Tibial artery (tissue), 4 donors: ENCODE data around the gene RIN3.
A peak's percentile ranks its signal among the peaks of the same experiment; 100 is the strongest.

ENCODE experiments used
- DNase-seq, 2 donors: peaks; one replicate each; pipeline ENCODE4 v3.0.0-alpha.2; 2019
- H3K27ac ChIP-seq, 2 donors: fragments of 200-600 bp; sonication (generic) in 1 of 2; 1 replicate in 1 of 2; 2 replicates in 1 of 2; pipeline ENCODE4 v1.5.1; 2018 to 2019; ENCODE audit warnings: mild to moderate bottlenecking in 1 of 2
- H3K27me3 ChIP-seq, 2 donors: fragments of 200-600 bp; sonication (generic) in 1 of 2; one replicate each; pipeline versions ENCODE4 v1.5.1 to v1.6.0; 2016 to 2019
- H3K36me3 ChIP-seq, 3 donors: fragments of 200-600 bp; sonication (generic) in 2 of 3; one replicate each; pipeline ENCODE4 v1.5.1; 2016 to 2019; ENCODE audit warnings: mild to moderate bottlenecking in 2 of 3
- H3K4me1 ChIP-seq, 4 donors: fragments of 200-600 bp; sonication (generic) in 2 of 4; 1 replicate in 3 of 4; 2 replicates in 1 of 4; pipeline ENCODE4 v1.5.1; 2016 to 2019
- H3K4me3 ChIP-seq, 2 donors: fragments of 200-600 bp; sonication (generic) in 1 of 2; 1 replicate in 1 of 2; 2 replicates in 1 of 2; pipeline ENCODE4 v1.5.1; 2018 to 2019; ENCODE audit warnings: mild to moderate bottlenecking in 2 of 2
- H3K9me3 ChIP-seq, 3 donors: fragments of 200-600 bp; sonication (generic) in 1 of 3; one replicate each; pipeline ENCODE4 v1.5.1; 2016 to 2019
- CTCF ChIP-seq, 2 experiments: fragments of 200-600 bp in 1 of 2; fragments of 450-650 bp in 1 of 2; IDR thresholded peaks; one replicate each; pipeline ENCODE4 v1.5.1; 2017 to 2019; ENCODE audit warnings: antibody characterized with exemption in 2 of 2, mild to moderate bottlenecking in 1 of 2, moderate library complexity in 1 of 2
- intact Hi-C: fragments of 100-400 bp; cut with DNase I; formaldehyde crosslinking; loops from one replicate; pipeline ENCODE4 v1.15.0; 2023; ENCODE audit warnings: low total_unique reads

RIN3 gene

DNA sequence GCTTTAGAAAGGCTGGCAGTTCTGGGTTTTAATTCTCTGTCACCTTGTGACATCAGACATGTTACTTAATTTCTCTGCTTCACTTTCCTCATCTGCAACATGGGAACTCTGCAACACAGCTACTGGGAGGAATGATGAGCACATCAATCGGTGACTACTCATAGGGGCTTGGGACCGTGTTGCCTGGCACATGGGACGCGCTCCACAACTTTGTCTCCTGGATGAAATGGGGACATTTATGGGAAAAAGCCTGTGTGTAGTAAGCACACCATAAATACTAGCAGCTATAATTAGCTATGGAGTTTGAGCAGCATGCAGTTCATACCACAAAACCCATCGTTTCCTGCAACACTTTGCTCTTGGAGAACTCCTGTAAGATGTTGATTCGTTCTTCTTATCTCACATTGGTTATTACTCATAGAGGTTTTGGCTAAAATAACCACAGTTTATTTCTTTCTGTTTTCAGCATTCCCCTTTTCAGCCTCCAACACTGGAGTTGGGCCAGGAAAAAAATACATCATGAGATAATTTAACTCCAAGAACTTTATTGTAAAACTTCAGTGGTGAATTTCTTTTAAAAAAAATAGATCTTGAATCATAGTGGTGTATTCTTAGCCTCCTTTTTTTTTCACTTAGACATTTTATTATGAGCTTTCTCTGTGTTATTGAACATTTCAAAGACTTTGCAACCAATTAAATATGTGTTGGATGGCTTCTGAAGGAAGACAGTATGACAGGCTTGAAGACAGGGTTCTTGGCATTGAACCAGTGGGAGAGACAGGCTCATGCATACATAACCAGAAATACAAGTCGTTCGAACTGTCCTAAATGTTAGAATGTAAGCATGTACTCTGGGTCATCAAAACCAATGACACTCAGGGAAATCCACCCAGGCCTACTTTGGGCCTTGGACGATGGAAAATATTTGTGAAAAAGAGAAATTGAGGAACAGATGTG is 72.7 kb downstream of the RIN3 start:
- TF ChIP-seq CTCF (IDR thresholded peaks at IDR 0.05): no peak
- Histone ChIP-seq H3K36me3 (peaks cover 0 to 3% (median 0%) of the 10 kb centered on the region in 3 donors), H3K9me3 (no peaks in the 10 kb centered on the region), H3K27me3 (no peaks in the 10 kb centered on the region), H3K27ac (peak overlapping the region; percentile 74 to 85), H3K4me3 (no peak overlapping the region), H3K4me1 (peaks cover 0 to 59% (median 45%) of the 10 kb centered on the region in 4 donors)
- DNase-seq: peak; percentile 51 to 76
- intact Hi-C loops: no loop called here

DNA sequence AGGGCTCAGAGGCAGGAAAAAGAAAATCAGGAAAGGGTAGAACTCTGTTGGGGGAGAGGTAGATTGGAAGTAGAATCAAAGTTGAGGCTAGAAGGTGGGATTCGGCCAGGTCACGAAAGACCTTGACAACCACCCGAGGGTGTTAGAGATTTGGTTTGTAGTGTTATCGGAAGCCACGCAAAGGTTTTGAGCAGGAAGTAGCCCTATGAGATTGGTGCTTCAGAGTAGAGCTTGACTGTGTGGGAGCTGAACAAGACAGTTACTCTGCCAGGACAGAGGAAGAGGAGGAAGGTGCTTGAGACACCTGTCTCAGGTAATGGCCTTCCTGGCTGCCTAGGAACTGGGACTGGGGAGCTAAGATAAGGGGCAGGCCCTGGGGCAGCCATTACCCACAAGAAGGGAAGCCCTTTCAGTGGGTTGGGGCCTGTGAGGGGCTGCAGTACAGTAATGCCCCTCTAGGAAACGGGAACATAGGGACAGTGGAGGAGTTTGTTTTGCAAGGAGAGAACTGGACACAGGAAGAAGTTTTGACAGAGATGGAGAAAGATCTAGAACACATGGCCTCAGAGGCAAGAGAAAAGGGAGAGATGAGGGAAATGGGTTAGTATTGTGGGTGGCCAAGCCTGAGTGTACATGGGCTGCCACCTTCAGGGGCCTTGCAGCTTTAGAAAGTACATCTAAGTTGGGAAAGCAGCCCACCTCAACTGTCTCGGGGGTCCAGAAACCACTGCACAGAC is 73.5 kb downstream of the RIN3 start:
- no peak overlapping the region for H3K4me3 ChIP-seq
- no peaks in the 10 kb centered on the region for H3K36me3 ChIP-seq
- peak overlapping the region; percentile 74 to 85 for H3K27ac ChIP-seq
- no peaks in the 10 kb centered on the region for H3K27me3 ChIP-seq
- H3K9me3 ChIP-seq: no peaks in the 10 kb centered on the region
- peaks cover 0 to 59% (median 45%) of the 10 kb centered on the region in 4 donors for H3K4me1 ChIP-seq
- intact Hi-C loops: no loop called here
- DNase-seq: no peak
- TF ChIP-seq CTCF (IDR thresholded peaks at IDR 0.05): no peak

GRCh38 chr14:92587700-92588085 is 74.1 kb downstream of the RIN3 start:
- DNase-seq: peak in 1 of 2 donors; percentile 39

GRCh38 chr14:92589213-92589852 is 75.8 kb downstream of the RIN3 start:
- H3K9me3 ChIP-seq: no peaks in the 10 kb centered on the region
- H3K36me3 ChIP-seq: no peaks in the 10 kb centered on the region
- peak overlapping the region; percentile 74 to 85 for H3K27ac ChIP-seq
- TF ChIP-seq CTCF (IDR thresholded peaks at IDR 0.05): no peak
- no peaks in the 10 kb centered on the region for H3K27me3 ChIP-seq
- peaks cover 0 to 59% (median 45%) of the 10 kb centered on the region in 4 donors for H3K4me1 ChIP-seq
- intact Hi-C loops: no loop called here
- H3K4me3 ChIP-seq: no peak overlapping the region
- DNase-seq: no peak

More at GRCh38 chr14:92587700-92588085, 74.1 kb downstream of the RIN3 start:
- intact Hi-C loops: no loop called here
- no peaks in the 10 kb centered on the region for H3K27me3 ChIP-seq
- no peaks in the 10 kb centered on the region for H3K36me3 ChIP-seq
- TF ChIP-seq CTCF (IDR thresholded peaks at IDR 0.05): no peak
- no peaks in the 10 kb centered on the region for H3K9me3 ChIP-seq
- H3K4me3 ChIP-seq: no peak overlapping the region
- H3K4me1 ChIP-seq: peaks cover 0 to 59% (median 45%) of the 10 kb centered on the region in 4 donors
- peak overlapping the region; percentile 74 to 85 for H3K27ac ChIP-seq

DNA sequence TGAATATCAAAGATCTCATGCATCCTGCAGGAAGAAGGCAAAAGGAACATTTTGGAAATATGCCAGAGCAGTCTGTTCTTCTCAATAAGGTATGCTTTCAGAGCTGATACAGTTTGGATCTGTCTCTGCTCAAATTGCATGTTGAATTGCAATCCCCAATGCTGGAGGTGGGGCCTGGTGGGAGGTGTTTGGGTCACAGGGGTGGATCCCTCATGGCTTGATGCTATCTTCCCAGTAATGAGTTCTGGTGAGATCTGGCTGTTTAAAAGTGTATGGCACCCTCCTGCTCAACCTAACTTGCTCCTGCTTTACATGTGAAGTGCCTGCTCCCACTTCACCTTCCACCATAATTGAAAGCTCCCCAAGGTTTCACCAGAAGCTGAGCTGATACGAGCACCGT is 76.6 kb downstream of the RIN3 start:
- H3K27ac ChIP-seq: no peak overlapping the region
- no peak for DNase-seq
- no peak overlapping the region for H3K4me3 ChIP-seq
- H3K27me3 ChIP-seq: no peaks in the 10 kb centered on the region
- no peaks in the 10 kb centered on the region for H3K9me3 ChIP-seq
- peaks cover 0 to 52% (median 40%) of the 10 kb centered on the region in 4 donors for H3K4me1 ChIP-seq
- no peak for TF ChIP-seq CTCF (IDR thresholded peaks at IDR 0.05)
- no peaks in the 10 kb centered on the region for H3K36me3 ChIP-seq
- intact Hi-C loops: no loop called here
